SK-N-SH treated with all-trans-retinoic acid at 6 μM for 48 hours (cell line): ENCODE results near the gene ANKRD44.
"Not testable (repeated sequence)": the region's sequence is repeated elsewhere in the genome, so short reads cannot be mapped to it uniquely, and the experiment has no call there.

Source experiments
- CSDC2 ChIP-seq: fragments of 250-450 bp; sonication (Bioruptor Pico); IDR thresholded peaks from 2 replicates; pipeline ENCODE4 v1.5.0; 2020; ENCODE audit warnings: mild to moderate bottlenecking, moderate library complexity
- GLIS3 ChIP-seq: fragments of 250-450 bp; sonication (Bioruptor Pico); IDR thresholded peaks from 2 replicates; pipeline ENCODE4 v1.5.0; 2020; ENCODE audit warnings: mild to moderate bottlenecking, moderate library complexity
- OSR1 ChIP-seq: fragments of 250-450 bp; sonication (Bioruptor Pico); IDR thresholded peaks from 2 replicates; pipeline ENCODE4 v1.8.0; 2022; ENCODE audit warnings: moderate library complexity, mild to moderate bottlenecking, inconsistent platforms
- PATZ1 ChIP-seq: fragments of 250-450 bp; sonication (Bioruptor Pico); IDR thresholded peaks from 2 replicates; pipeline ENCODE4 v1.8.0; 2020; ENCODE audit warnings: mild to moderate bottlenecking, moderate library complexity, borderline replicate concordance
- POU6F1 ChIP-seq: fragments of 250-450 bp; sonication (Bioruptor Pico); IDR thresholded peaks from 2 replicates; pipeline ENCODE4 v1.8.0; 2021; ENCODE audit warnings: low read depth, mild to moderate bottlenecking, moderate library complexity, borderline replicate concordance
- TCF4 ChIP-seq: fragments of 250-450 bp; sonication (Bioruptor Pico); IDR thresholded peaks from 2 replicates; pipeline ENCODE4 v1.8.0; 2021; ENCODE audit warnings: mild to moderate bottlenecking, moderate library complexity, borderline replicate concordance
- ZFP3 ChIP-seq: fragments of 250-450 bp; sonication (Bioruptor Pico); IDR thresholded peaks from 2 replicates; pipeline ENCODE4 v1.5.0; 2020; ENCODE audit warnings: mild to moderate bottlenecking, moderate library complexity
- ZNF70 ChIP-seq: fragments of 450-650 bp; formaldehyde crosslinking; IDR thresholded peaks from 2 replicates; pipeline ENCODE4 v1.5.0; 2020; ENCODE audit warnings: mild to moderate bottlenecking, moderate library complexity

GRCh38 chr2:197020921-197021320, 289.7 kb downstream of the ANKRD44 start:
- not testable (repeated sequence) for TF ChIP-seq TCF4 (CRISPR knock-in tag); PATZ1; ZNF70 (CRISPR knock-in tag); GLIS3 (CRISPR knock-in tag); OSR1; POU6F1 (CRISPR knock-in tag); ZFP3; CSDC2 (CRISPR knock-in tag)
